Cardiac fibroblast (primary cell): ENCODE results near the gene HOXB6.

Experiments
- DNase-seq, 2 donors: peaks; one replicate each; pipeline versions ENCODE4 v3.0.0 to v3.0.0-alpha.2; 2010; ENCODE audit warnings: low read depth in 2 of 2
- H3K4me3 ChIP-seq, 2 donors: replicated peaks in 1 of 2; 1 replicate in 1 of 2; 2 replicates in 1 of 2; pipeline ENCODE4 v1.5.1; 2011; ENCODE audit warnings: low read depth in 2 of 2, low read length in 2 of 2, mild to moderate bottlenecking in 2 of 2, moderate library complexity in 1 of 2
- TF ChIP-seq, protein P1 (sequence below): IDR thresholded peaks from one replicate; pipeline ENCODE4 v1.5.1; 2011; ENCODE audit warnings: low read depth, mild to moderate bottlenecking, low read length, inconsistent platforms

Gene HOXB6

DNA sequence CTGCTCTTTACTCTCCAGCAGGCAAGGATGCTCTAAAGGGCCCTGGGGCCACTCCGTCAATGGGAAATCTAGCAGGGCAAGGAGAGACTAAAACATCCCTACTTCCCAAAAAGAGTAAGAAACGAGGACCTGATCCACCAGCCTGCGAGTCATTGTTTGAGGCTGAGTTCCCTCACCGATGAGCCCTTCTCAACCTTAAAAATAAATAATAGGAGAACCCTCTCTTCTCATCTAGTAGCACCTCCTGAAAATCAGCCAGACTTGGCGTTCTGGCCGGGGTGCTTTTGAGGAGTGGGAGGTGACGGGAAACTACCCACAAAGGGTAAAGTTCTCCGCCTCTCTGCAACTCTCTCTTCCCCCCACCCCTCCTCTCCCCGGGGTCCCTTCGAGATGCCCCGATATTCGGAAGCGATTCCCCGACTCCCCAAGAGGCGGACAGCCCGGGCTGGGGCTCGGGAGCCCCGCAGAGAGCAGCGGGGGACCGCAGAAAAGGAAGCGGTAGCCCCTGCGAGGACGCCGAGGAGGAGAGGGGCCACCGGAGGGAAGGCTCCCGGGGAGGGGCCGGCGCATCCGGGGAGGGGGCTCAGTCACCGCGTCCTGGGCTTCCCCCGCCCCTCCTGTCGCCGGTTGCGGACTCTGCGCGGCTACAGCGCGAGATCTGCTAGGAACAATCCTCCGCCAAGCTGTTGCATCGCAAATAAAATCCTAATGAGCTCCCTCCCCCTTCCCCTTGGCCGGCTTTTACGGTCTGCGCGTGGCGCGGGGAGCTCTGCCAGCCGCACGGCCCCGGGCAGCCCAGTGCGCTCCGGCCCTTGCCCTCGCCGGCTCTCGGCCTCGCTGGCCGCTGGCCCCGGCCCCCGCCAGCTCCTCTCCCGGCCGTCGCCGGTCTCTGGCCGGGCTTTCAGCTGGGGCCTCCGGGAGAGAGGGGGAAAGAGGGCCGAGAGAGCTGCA lies 20.0 kb upstream of the HOXB6 start:
- DNase-seq = no peak
- TF ChIP-seq, protein P1, sequence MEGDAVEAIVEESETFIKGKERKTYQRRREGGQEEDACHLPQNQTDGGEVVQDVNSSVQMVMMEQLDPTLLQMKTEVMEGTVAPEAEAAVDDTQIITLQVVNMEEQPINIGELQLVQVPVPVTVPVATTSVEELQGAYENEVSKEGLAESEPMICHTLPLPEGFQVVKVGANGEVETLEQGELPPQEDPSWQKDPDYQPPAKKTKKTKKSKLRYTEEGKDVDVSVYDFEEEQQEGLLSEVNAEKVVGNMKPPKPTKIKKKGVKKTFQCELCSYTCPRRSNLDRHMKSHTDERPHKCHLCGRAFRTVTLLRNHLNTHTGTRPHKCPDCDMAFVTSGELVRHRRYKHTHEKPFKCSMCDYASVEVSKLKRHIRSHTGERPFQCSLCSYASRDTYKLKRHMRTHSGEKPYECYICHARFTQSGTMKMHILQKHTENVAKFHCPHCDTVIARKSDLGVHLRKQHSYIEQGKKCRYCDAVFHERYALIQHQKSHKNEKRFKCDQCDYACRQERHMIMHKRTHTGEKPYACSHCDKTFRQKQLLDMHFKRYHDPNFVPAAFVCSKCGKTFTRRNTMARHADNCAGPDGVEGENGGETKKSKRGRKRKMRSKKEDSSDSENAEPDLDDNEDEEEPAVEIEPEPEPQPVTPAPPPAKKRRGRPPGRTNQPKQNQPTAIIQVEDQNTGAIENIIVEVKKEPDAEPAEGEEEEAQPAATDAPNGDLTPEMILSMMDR = no peak
- peak overlapping the region in 1 of 2 donors; percentile 27 for H3K4me3 ChIP-seq

DNA sequence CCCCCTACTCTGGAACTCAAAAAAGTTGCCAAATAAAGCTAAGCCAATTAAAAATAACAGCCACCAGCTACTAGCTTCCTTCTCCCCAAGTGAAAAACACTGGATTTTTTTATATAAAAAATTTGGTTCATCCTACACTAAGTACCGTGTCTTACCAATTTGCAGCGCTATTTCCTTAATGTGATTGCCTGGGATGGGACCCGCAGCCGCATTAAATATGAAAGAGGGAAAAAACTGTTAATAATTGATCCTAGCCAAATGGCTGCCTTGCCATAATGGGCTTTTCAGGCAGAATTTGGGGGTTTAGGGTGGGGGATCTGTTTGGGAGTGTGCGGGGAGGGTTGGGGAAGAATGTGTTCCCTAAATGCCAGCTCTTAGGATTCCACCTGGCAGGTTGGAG lies 19.3 kb upstream of the HOXB6 start:
- no peak overlapping the region for H3K4me3 ChIP-seq
- no peak for DNase-seq
- TF ChIP-seq, protein P1 = no peak

DNA sequence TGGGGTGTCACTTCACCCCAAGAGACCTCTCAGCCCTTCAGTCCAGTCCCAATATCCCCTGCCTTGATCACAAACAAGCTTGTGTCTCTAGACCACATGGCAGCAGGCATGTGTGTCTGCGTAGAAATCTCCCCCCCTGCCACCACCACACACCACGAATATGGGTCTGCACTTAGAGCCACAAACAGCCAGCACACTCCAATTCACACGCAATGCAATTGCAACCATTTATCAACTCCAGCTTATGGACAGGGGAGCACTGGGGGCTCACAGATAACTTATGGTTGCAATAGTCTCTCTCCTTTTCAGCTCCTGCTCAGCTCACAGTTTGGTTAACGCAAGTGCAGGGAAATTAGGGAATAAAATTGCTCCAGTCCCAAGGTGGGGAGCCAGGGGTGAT lies 18.8 kb upstream of the HOXB6 start:
- TF ChIP-seq, protein P1 = no peak
- DNase-seq = no peak
- no peak overlapping the region for H3K4me3 ChIP-seq

DNA sequence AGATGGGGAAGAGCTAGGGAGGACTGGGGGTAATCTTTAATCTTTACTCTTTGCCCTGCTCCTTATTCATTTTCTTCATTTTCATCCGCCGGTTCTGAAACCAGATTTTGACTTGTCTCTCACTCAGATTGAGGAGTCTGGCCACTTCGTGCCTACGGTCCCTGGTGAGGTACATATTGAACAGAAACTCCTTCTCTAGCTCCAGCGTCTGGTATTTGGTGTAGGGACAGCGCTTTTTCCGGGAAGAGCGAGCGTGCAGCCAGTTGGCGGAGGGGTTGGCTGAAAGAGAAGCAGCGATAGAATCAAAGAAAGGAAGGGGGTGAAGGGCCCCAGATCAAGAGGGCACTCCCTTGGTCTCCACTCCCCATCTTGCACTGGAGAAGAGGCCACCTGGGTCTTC lies 18.1 kb upstream of the HOXB6 start:
- DNase-seq = no peak
- H3K4me3 ChIP-seq = no peak overlapping the region
- TF ChIP-seq, protein P1 = no peak

DNA sequence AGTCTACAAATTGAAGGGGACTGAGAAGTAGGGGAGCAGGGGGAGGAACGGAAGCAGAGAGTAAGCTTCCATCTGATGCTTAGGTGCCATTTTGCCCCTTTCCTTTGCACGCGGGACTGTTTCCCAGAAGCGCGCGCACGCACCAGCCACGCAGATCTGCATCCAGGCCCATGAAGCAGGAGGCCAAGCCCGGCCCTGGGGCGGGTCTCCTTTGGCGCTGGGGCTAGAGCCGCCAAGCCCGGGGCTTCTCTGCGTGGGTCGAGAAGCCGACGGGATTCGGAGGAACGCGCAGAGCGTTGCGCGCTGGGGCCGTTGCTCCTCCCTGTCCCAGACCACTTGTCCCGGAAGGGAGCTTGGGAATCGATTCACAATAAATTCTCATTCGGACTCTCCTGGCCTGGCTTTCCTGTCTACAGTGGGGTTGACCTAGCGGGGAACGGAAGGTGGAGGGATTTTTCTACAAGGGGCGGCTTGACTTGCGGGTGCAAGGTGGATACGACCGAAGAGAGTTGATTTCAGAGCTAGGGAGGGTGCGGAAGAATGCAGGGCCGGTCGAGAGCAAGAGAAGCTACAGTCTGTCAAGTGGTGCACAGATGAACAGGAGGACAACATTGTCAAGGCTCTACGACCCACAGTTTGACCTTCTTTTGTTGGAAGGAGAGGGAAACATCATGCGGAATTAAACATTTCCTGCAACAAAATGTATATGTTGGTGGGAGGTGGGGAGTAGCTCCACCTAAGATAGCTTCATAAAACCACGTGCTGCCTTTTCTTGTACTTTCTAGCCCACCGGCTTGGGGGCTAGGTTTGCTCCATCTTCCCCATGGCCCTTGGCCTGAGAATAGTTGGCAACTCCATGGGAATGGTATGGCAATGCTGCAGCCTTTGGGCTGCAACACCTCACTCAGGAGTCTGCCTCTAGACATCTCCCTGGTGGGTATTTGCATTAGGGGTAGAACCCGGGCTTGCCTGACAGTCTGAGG lies 16.9 kb upstream of the HOXB6 start:
- DNase-seq = no peak
- TF ChIP-seq, protein P1 = no peak
- no peak overlapping the region for H3K4me3 ChIP-seq

DNA sequence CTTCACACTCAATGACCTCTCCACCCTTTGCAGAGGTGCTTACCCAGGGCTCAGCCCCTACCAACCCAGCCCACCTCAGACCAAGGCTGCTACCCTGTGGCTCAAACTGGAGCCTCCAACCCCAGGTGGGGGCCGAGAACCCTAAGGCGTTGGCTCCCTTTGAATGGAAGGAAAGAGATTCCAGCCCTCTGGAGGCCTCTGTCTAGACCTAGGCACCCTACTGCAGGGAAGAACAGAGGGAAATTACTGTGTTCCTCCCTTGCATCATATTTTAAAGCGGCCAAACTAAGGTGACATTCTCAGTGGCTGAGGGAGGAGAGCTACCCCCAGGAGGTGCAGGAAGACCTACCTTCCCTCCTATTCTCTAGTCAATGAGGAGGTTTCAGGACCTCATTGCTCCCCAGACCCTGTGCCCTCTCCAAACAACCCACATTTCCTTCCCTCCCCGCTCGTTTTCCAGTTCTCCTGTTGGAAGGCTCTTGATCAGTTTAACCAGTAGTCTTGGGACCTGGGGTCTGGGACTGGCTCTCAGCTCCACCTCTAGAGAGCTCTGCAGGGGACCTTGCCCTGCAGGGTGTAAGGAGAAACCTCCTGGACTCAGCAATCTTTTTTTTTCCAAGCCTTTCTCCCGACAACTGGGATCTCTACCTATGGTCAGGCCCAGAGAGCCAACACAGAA lies 15.8 kb upstream of the HOXB6 start:
- DNase-seq = no peak
- no peak overlapping the region for H3K4me3 ChIP-seq
- TF ChIP-seq, protein P1 = no peak
